Hematopoietic multipotent progenitor cell treated with erythropoietin and hydrocortisone succinate and interleukin-3 and kit ligand, for 8 days (in vitro differentiated cells): Measurements from ENCODE around the gene RLBP1.
"Not testable (repeated sequence)": the region's sequence is repeated elsewhere in the genome, so short reads cannot be mapped to it uniquely, and the experiment has no call there.

Source experiments
- DNase-seq: peaks from one replicate; pipeline ENCODE4 v3.0.0-alpha.2; 2015

The RLBP1 gene

DNA sequence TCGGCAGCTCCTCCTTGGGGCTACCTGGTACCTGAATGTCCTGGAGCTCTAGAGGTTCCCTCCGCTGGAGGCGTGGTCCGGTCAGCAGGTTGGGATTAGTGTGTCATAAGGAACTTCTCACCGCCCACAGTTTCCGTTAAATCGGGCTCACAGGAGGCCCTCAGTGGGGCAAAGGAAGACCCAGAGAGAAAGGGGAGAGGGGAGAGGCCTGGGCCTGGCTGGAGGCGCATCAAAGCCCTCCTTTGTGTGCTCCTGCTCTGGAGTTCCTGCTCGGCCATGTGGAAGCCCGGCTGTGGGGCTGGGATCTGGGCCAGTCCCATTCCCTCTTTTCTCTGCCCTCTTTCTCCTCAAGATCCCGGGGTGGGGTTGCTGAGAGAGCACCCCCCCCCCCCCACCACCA lies at the start of gene RLBP1:
Gene RLBP1 (minus strand): TSS at position 37 of the 400 bp plus-strand sequence. CDS start 2,604 bp downstream, outside the sequence.
- DNase-seq, result no peak

DNA sequence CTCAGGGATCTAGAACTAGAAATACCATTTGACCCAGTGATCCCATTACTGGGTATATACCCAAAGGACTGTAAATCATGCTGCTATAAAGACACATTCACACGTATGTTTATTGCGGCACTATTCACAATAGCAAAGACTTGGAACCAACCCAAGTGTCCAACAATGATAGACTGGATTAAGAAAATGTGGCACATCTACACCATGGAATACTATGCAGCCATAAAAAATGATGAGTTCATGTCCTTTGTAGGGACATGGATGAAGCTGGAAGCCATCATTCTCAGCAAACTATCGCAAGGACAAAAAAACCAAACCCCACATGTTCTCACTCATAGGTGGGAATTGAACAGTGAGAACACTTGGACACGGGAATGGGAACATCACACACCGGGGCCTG lies 28.8 kb upstream of the RLBP1 start:
- DNase-seq, result not testable (repeated sequence)

DNA sequence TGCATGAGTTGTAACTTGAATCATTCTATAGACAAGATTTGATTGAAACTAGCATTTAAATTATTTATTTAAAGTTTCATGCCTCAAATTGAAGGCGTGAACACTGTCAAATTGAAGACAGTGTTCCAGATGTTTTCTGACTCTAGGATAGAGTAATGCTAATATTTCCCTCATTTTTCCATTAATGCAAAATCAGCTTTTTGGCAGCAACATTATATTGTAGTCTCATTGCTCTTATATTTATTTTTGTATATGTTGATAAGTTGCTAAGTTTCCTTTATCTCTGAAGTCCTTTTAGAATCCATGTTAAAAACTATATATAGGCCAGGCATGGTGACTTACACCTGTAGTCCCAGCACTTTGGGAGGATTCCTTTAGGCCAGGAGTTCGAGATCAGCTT lies 27.2 kb upstream of the RLBP1 start:
- DNase-seq, result no peak

DNA sequence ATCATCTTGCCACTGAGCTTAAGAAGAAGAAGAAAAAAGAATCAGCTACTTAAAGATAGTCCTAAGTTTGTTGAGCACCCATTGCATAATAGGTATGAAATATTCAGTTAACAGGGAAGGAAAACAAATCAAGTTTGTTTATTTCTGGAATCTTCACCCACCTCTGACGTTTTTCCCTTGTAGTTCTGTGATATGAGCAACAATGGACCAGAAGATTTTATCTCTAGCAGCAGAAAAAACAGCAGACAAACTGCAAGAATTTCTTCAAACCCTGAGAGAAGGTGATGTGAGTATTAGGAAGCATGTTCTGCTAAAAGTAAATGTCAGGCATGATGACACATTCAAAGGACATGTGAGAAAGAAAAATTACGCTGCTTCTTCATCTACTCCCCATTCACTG lies 26.1 kb upstream of the RLBP1 start:
- no peak for DNase-seq

DNA sequence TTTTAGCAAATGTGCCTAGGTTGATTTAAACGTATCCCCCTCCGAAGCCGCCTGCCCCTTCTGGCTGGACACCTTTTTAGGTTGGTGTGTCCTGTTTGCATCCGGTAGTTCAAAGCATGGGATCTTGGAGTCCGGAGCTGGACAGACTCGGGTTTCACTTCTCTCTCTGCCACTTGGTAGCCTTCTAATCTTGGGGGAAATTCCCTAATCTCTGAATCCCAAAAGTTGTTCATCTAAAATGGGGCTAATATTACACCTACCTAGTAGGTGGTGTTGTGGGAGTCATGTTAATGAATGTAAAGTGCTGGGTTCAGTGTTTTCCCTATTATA lies 23.2 kb upstream of the RLBP1 start:
- no peak for DNase-seq

DNA sequence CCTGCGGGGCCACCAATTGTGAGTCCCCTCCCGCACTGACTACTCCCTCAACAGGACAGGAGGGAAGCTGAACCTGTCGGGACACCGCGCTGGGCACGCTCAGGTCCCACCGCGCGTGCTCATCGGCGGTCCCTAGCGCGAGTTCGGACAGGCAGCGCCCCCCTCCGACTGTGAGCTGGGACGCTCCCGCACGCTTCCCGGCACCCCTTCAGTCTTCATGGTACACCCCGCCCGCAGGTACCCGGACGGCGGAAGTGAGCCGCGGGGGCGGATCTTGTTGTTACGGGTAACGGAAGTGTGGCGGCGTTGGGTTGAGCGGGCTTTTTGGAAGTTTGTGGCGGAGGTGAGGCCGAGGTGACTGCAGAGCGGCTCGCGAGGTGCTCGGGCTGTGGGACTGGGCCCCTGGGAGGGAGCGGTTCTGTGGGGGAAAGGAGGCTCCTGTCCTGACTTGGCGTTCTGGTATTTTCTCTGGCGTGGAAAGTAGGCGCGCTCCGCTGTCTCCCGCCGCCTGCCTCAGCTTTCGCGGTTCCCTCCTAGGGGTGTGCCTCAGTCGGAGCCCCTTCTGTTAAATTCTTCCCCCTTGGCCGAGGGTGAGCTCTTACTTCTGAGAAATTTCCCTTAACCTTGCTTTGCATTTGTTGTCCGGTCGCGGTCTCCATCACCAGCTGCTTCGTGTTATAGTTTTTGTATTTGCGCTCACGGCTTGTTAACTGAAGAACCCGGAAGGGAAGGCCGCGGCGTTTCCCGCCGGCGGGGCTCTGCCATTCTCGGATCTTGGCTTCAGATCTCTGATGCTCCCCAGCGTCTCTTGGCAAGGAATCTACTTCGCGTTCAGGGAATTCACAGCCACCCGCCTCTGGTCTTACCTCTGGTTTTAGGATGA lies 22.6 kb upstream of the RLBP1 start, which contains the start of gene FANCI:
Gene FANCI (plus strand): TSS at position 289 of the 883 bp plus-strand sequence. CDS start 3,669 bp downstream, outside the sequence.
- peak; percentile 95 for DNase-seq

DNA sequence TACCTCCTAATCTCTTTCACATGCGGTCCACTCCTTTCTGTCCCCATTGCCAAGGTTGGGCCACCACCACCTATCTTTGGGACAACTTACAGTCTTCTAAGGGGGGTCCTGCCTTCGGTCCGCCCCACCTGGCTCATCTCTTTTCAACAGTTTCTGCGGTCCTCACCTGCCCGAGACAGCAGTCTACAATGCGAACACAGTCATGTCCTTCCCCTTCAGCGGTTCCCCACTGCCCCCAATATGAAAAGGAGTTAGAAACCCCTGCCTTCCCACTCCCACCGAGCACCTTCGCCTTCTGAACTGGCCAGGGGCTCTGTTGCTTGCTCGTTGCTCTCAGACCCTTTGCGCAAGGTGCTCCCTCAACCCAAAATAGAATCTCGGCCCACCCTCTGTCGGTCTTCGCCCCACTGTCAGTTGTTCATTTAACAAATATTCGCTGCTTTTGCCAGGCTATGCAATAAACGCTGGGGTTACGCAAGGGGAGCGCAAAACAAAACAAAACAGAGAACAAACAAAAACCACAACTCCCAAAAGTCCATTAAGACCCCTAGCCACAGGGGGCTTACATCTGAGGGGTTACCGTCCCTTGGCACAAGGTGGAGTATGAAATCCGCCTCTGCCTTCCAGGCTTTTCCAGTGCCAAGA lies 21.8 kb upstream of the RLBP1 start:
- no peak for DNase-seq

DNA sequence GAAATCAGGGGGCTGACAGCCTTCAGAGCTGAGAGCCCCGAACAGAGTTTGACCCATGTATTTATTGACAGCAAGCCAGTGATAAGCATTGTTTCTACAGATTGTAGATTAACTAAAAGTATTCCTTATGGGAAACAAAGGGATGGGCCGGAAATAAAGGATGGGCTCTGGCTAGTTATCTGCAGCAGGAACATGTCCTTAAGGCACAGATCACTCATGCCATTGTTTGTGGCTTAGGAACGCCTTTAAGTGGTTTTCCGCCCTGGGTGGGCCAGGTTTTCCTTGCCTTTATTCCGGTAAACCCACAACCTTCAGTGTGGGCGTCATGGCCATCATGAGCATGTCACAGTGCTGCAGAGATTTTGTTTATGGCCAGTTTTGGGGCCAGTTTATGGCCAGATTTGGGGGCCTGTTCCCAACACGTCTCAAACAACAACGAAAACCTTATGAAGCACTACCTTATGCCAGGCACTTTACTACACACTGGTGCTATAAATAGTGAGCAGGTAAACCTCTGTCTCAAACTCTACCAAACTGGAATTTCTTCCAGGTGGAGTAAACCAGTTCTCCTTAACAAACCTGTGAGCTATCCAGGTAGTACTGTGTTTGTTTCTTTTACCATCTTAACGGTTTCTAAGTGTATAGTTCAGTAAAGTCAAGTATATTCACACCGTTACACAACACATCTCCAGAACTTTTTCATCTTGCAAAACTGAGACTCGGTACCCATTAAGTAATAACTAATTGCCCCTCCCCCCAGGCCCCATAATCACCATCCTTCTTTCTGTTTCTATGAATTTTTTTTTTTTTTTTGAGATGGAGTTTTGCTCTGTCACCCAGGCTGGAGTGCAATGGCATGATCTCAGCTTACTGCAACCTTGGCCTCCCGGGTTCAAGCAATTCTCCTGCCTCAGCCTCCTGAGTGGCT lies 18.8 kb upstream of the RLBP1 start:
- not testable (repeated sequence) for DNase-seq

DNA sequence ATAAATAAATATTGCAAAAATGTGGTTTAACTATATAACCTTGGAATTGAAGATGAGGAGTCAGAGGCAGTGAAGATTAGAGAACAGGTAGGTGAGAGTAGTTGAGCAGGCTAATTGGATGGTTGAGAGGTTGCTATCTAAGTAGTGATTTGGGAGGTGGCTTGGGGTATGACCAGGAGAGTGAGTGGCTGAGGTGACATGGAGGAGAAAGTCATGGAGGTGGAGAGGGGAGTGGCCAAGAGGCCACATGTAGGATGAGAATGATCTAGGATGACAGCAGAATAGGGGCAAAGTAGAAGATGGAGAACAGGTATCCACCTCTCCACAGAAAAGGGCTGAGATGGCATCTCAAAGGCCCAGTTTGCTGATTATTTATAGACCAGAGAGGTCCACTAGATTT lies 10.5 kb upstream of the RLBP1 start:
- no peak for DNase-seq

DNA sequence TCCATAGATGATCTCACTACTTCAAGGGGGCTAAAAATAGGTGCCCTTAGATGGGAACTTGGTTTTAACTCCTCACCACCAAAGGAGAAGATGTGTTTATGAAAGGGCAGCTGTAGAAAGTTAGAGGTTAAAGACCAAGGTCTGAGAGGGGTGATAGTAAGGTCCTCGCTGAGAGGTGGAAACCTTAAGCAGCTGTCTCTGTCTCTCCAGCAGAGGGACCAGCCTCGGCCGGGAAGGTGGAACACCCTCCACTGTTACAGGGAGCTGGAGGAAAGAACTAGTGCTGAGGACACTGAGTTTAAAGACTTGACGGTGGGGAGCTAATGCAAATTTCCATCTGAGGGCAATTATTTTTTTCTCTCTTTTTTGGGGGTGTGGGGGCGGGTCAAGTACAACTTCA lies 8.9 kb upstream of the RLBP1 start:
- no peak for DNase-seq

DNA sequence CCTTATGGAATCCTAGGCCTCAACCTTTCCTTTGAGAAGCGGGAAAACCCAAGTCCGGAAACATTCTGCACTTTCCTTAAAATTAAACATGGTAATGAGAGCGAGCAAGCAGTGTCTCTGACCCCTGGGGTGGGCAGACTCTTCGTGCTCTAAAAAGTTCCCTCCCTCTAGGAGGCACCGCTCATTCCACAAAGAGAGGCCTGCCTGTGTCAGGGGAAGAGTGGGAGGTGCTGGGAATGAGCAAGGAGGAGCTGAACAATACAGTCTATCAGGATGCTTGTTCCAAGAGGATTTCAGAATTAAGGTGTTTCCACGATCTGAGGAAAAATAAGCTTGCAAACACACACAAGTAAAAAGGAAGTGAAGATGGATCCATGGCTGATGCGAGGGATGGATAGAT lies 6.0 kb upstream of the RLBP1 start:
- DNase-seq, result no peak

DNA sequence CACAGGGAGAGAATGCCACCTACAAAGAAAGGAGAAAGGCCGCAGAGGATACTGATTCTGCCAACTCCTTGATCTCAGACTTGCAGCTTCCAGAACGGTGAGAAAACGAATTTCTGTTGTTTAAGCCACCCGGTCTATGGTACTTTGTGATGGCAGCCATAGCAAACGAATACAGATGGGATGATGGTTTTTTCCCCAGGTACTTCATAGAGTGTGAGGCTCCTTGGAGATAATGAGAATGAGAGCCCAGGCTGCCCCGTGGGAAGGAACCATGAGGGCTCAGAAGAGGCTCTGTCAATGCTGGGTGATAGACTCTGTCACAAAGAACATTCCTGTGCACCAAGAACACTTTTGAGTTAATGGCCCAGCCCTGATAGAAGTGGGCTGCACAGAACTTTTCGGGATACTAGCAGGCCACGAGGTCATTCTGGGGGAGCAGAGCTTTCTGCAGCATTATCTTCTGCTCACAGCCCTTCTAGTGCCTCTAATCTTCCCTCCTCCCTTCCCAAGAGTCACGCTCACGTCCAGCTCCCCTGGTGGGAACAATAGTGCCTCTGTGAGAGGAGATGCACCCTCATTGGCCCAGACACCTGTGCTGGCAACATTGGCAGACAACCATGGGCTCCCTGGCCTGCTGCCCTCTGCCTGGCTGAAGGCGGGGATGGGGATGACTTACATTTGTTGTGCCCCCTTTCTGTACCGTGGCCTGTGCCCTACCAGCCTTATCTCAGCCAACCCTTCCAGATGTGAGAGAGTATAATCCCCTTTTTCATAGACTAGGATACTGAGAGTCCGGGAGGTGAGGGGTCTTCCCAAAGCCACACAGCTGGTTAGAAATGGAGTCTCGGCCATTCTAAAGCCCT lies 5.2 kb upstream of the RLBP1 start:
- peak; percentile 91 for DNase-seq

DNA sequence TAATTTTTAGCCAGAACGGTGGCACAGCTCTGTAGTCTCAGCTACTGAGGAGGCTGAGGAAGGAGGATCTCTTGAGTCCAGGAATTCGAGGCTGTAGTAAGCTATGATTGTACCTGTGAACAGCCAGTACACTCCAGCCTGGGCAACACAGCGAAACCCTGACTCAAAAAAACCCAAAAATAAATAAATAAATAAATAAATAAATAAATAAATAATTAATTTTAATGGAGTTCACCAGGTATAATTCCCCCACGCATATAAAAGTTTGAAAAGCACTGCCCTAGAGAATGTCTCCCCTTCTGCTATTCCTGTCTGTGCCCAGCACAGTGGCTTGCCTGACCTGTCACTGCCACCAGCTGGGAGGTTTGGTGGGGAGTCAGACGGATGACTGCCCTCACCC lies 4.2 kb upstream of the RLBP1 start:
- DNase-seq, result no peak

DNA sequence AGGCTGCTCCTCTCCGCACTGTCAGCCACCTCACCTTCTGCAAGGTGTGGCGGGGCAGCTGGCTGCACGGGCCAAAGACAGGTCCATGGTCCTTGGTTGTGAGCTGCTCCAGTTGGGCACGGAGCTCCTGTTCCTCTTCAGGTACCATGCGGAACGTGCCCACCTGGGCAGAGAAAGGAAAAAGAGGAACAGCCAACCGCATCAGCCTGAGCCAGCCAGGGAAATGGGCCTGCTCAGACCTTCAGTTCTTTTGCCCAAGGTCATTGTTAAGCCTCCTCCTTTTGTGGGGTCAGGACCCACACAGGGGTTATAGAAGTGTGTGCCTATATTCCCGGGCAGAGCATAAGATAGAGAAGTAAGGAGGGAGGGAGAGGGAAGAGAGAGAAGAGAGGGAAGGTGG lies 2.8 kb downstream of the RLBP1 start:
- no peak for DNase-seq

DNA sequence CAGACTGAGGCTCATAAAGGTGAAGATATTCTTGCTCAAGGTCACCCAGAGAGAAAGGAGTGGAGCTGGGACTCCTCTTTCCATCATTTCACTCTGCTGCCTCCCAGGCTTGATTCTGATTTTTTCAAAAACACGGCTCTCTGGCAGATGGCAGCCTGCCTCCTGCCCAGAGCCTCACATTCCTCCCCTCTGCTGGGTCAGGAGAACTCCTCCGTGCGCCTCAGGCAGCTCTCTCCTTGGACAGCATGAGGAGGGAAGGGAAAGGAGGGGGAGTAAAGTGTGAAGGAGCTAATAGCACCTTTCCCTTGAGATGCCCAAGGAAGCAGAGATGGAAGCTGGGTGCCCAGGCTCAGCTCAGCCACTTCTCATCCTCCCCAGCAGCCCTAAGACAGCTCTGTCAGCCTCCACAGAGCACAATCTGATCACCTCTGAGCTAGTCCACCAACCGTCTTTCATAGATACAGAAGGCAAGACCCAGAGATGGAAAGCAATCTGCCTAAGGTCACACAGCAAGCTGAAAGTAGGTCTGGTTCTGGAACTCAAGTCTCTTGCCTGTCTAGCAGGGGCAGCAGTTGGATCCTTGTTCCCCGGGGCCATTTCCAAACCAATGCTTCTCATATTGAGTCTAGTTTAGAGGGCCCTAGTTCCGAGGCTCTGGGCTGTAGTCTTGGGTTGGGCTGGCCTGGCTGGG lies 3.5 kb downstream of the RLBP1 start:
- DNase-seq, result no peak

DNA sequence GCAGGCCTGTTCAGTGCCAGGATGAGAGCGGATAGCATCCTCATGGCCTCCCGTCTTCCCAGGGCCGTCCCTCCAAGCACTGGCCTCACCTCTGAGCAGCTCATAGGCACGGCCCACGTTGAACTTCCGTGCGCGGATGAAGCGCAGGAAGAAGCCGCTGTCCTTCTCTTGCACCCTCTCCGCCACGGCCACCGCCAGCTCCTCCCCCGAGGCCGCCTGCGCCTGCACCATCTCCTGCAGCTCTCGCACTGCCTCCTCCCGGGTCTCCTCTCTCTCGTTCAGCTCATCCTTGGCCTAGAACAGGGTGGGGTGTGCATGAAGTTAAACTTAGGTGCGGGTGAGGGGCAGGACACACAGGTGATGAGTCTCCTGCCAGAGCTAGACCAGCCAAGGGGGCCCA lies 4.3 kb downstream of the RLBP1 start:
- DNase-seq, result no peak

DNA sequence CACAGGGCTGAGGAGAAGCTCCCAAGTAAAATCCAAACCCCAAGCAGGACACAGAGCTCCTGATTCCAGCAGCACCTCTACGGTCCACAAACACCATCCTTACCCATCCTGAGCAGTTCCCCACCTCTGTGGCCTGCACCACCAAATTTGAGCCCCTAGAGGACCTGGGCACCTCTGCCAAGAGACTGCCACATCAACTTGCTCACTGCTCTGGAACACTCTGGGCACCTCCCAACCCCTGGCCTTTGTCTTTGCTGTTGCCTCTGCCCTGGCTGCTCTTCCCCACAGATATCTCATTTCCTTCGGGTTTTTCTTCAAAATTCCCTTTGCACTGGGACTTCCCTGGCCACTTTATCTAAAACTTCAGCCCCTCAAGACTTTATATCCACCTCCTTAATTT lies 5.8 kb downstream of the RLBP1 start:
- no peak for DNase-seq

DNA sequence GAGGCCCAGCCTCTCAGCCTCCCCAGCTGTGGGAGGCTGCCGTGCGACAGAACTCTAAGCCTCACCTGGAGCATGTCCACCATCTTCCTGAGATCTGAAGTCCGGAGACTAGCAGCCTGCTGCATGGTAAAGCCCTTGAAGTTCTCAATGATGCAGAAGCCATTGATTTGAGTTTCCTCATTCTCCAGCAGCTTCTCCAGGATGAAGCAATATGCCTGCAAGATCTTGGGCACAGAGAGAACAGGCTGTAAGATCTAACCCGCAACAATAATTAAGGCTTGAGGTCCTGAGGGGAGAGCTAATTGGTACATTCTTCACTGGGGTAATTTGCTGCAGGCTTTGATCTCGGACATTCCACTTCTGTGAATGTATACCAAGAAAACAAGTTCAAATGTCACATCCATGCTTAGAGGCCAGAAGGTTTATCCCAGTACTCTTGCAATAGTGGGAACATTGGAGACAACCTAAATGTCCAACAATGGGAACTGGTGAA lies 9.7 kb downstream of the RLBP1 start:
- no peak for DNase-seq

DNA sequence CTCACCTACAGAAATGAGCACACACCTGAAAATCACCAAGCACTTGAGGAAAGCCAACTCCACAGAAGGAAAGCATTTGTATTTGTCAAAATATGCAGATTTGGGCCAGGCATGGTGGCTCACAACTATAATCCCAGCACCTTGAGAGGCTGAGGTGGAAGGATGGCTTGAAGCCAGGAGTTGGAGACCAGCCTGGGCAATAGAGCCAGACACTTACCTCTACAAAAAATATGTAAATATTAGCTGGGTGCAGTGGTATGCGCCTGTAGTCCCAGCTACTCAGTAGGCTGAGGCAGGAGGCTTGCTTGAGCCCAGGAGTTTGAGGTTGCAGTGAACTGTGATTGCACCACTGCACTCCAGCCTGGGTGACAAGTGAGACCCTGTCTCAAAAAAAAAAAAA lies 12.3 kb downstream of the RLBP1 start:
- no peak for DNase-seq

DNA sequence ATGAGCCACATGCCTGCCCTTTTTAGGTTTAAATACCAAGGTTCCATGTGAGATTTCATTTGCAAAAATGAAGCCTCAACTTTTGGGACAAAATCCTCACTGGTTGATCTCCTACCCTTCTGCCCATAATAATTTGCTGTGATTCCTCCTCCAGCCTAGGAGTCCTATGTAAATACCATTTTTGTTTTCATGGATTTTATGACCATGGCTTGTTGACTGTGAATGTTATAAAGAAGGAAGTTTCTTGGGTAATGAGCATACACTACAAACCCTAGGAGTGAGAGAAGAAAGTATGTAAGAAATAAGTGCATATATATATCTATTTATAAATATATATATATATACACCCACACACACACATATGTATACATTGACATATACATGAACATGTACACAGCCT lies 13.1 kb downstream of the RLBP1 start:
- DNase-seq, result no peak

DNA sequence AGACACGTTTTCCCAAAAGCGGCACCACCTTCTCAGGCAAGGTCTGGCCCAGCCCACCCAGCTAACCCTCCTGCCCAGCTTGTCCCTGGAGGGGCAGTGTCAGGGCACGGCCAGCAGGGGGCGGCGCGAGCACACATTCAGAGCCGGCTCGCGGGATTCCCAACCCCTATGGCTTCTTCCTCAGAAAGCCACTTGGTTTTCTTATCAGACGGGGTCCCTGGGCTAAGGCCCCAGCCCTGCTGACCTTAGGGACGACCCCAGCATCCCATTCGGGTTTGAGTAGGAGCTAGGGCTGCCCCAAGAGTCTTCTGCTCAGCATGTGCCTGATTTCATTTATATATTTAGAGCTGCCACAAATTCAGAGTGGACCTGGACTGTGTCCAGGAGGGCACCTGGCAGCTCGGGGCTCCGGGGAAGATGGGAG lies 14.5 kb downstream of the RLBP1 start:
- DNase-seq, result peak; percentile 73
